ENCODE data around the gene KHSRP. TPM values are rescaled to one million over a fixed set of nuclear protein-coding genes. Genes with fewer than 3 reads are reported as not detected.
A peak's percentile ranks its signal among the peaks of the same experiment; 100 is the strongest.

The KHSRP gene
- total and polyA plus RNA-seq, 7 donors: 63.9 to 232 (median 94.6) TPM

- H3K4me3 ChIP-seq: no peak overlapping the region
- WGBS, 2 donors: 90 to 91% methylated on average over 29 of the region's 29 CpGs
- peaks cover 4 to 29% (median 21%) of the 10 kb centered on the region in 4 donors for H3K4me1 ChIP-seq
- no peaks in the 10 kb centered on the region for H3K9me3 ChIP-seq
- TF ChIP-seq POLR2A (IDR thresholded peaks at IDR 0.05): no peak
- intact Hi-C loops (cut with DNase I): loop anchor here (5.0 to 10.0 kb wide), 2 partner anchors 52 to 690 kb away; partner anchors contain the start of gene ZNF557
- no peak for DNase-seq
- H3K36me3 ChIP-seq: peaks cover 3 to 29% (median 10%) of the 10 kb centered on the region in 4 donors
- no peak overlapping the region for H3K27ac ChIP-seq
- no peaks in the 10 kb centered on the region for H3K27me3 ChIP-seq
These were observed 49.8 kb downstream of the KHSRP start for GRCh38 chr19:6374711-6375410.

- Histone ChIP-seq H3K27me3 (no peaks in the 10 kb centered on the region), H3K4me3 (peak overlapping the region in 2 of 4 donors; percentile 62 to 80), H3K36me3 (peaks cover 0 to 25% (median 5%) of the 10 kb centered on the region in 4 donors), H3K27ac (peak overlapping the region; percentile 95 to 100 (median 100)), H3K9me3 (no peaks in the 10 kb centered on the region), H3K4me1 (peaks cover 4 to 29% (median 21%) of the 10 kb centered on the region in 4 donors)
- 86 to 87% methylated on average over 29 of the region's 29 CpGs for WGBS, 2 donors
- peak; percentile 77 for DNase-seq
- no peak for TF ChIP-seq POLR2AphosphoS5 (IDR thresholded peaks at IDR 0.05)
- intact Hi-C loops (cut with DNase I): loop anchor here (5.0 to 10.0 kb wide), 2 partner anchors 53 to 691 kb away; partner anchors contain the start of gene ZNF557
These were observed 50.4 kb downstream of the KHSRP start for GRCh38 chr19:6374161-6374709.

- intact Hi-C loops (cut with DNase I): loop anchor here (2.0 to 10.0 kb wide), 3 partner anchors 19 to 691 kb away; partner anchors contain the start of genes GTF2F1 and ZNF557
- 33% methylated on average over 5 of the region's 5 CpGs for WGBS, 2 donors
- no peaks in the 10 kb centered on the region for H3K27me3 ChIP-seq
These were observed 50.9 kb downstream of the KHSRP start for GRCh38 chr19:6373813-6374108.

GRCh38 chr19:6373096-6373812 is 51.4 kb downstream of the KHSRP start:
- intact Hi-C loops (cut with DNase I): loop anchor here (2.0 to 10.0 kb wide), 3 partner anchors 20 to 692 kb away; partner anchors contain the start of genes GTF2F1 and ZNF557

More at GRCh38 chr19:6373813-6374108, 50.9 kb downstream of the KHSRP start:
- Histone ChIP-seq H3K36me3 (peaks cover 0 to 25% (median 4%) of the 10 kb centered on the region in 4 donors), H3K27ac (peak overlapping the region; percentile 95 to 100 (median 100)), H3K9me3 (no peaks in the 10 kb centered on the region), H3K4me1 (peaks cover 4 to 29% (median 21%) of the 10 kb centered on the region in 4 donors), H3K4me3 (peak overlapping the region; percentile 30 to 95 (median 71))
- DNase-seq: no peak
- TF ChIP-seq POLR2AphosphoS5 (IDR thresholded peaks at IDR 0.05) (no peak), EP300 (IDR thresholded peaks at IDR 0.05) (no peak), CTCF (IDR thresholded peaks at IDR 0.05) (no peak), POLR2A (IDR thresholded peaks at IDR 0.05) (no peak)

GRCh38 chr19:6372594-6373095 is 52.0 kb downstream of the KHSRP start, which contains the start of gene ALKBH7:
Gene ALKBH7, plus strand, starts transcription at chr19:6372794. Its CDS starts 27 bp downstream, at chr19:6372821.
- intact Hi-C loops (cut with DNase I): loop anchor here (2.0 to 10.0 kb wide), 3 partner anchors 20 to 692 kb away; partner anchors contain the start of genes GTF2F1 and ZNF557
- Histone ChIP-seq H3K4me3 (peak within 1 kb of the TSS; percentile 62 to 98 (median 88)), H3K27me3 (no peaks in the 10 kb centered on the region), H3K27ac (peak within 1 kb of the TSS; percentile 95 to 100 (median 100)), H3K9me3 (no peaks in the 10 kb centered on the region), H3K4me1 (peaks cover 4 to 24% (median 12%) of the 10 kb centered on the region in 4 donors), H3K36me3 (peaks cover 0 to 35% (median 14%) of the 10 kb centered on the region in 4 donors)
- DNase-seq: peak; percentile 100
- 0 to 1% methylated on average over 47 of the region's 47 CpGs for WGBS, 2 donors
- no peak for TF ChIP-seq CTCF (IDR thresholded peaks at IDR 0.05)
- peak; percentile 47 to 84 (median 72) for TF ChIP-seq POLR2AphosphoS5 (IDR thresholded peaks at IDR 0.05)
- TF ChIP-seq POLR2A (IDR thresholded peaks at IDR 0.05): peak; percentile 51 to 58
- no peak for TF ChIP-seq EP300 (IDR thresholded peaks at IDR 0.05)

More at GRCh38 chr19:6373096-6373812, 51.4 kb downstream of the KHSRP start:
- Histone ChIP-seq H3K4me1 (peaks cover 4 to 29% (median 18%) of the 10 kb centered on the region in 4 donors), H3K27ac (peak overlapping the region; percentile 95 to 100 (median 100)), H3K27me3 (no peaks in the 10 kb centered on the region), H3K4me3 (peak overlapping the region; percentile 62 to 98 (median 88)), H3K36me3 (peaks cover 0 to 29% (median 9%) of the 10 kb centered on the region in 4 donors), H3K9me3 (no peaks in the 10 kb centered on the region)
- TF ChIP-seq POLR2AphosphoS5 (IDR thresholded peaks at IDR 0.05) (no peak), POLR2A (IDR thresholded peaks at IDR 0.05) (no peak)
- peak; percentile 100 for DNase-seq
- 1% methylated on average over 53 of the region's 53 CpGs for WGBS, 2 donors
